Measurements from ENCODE around the gene OSBPL5. TPM values are rescaled to one million over a fixed set of nuclear protein-coding genes. Genes with fewer than 3 reads are reported as not detected.

OSBPL5 gene
- total RNA-seq, 1 experiment from 2014 or later, result 16.1 TPM

GRCh38 chr11:3132271-3132781 lies 32.8 kb downstream of the OSBPL5 start:
- Histone ChIP-seq H4K20me1 (ENCODE audit: control insufficient read depth, insufficient read depth, insufficient read length) (no peaks in the 10 kb centered on the region), H3K23ac (ENCODE audit: insufficient read length, low read depth, low read length) (no peak overlapping the region), H3K23me2 (ENCODE audit: insufficient read length, low read depth, low read length, poor library complexity, severe bottlenecking) (no peaks in the 10 kb centered on the region), H2AK5ac (ENCODE audit: insufficient read length, low read length) (no peak overlapping the region), H3K4ac (ENCODE audit: low read depth, low read length) (no peak overlapping the region), H4K91ac (ENCODE audit: insufficient read length, low read depth, low read length) (no peak overlapping the region), H2BK120ac (ENCODE audit: low read depth, low read length, poor library complexity, severe bottlenecking) (no peak overlapping the region), H3K9me3 (ENCODE audit: control insufficient read depth, low read depth, low read length) (no peaks in the 10 kb centered on the region), H3K27ac (ENCODE audit: insufficient read length, low read depth, low read length) (no peak overlapping the region), H3K4me1 (ENCODE audit: insufficient read depth, low read length) (no peaks in the 10 kb centered on the region; the same call in 1 of the 2 replicates), H3K56ac (ENCODE audit: insufficient read length, low read depth, low read length) (no peak overlapping the region), H3T11ph (ENCODE audit: low read length) (no peak overlapping the region), H3K79me1 (ENCODE audit: insufficient read depth, low read depth, low read length, poor library complexity, severe bottlenecking) (no peaks in the 10 kb centered on the region), H2BK5ac (ENCODE audit: insufficient read length, low read length) (no peak overlapping the region), H2AFZ (ENCODE audit: low read length) (no peak overlapping the region), H3K18ac (ENCODE audit: insufficient read length, low read depth, low read length) (no peak overlapping the region), H3K9ac (ENCODE audit: extremely low read depth, insufficient read length, low read length) (no peak overlapping the region), H4K8ac (replicated peaks; ENCODE audit: insufficient read length, low read depth, low read length) (no peak overlapping the region), H2BK12ac (ENCODE audit: insufficient read length, low read depth, low read length) (no peak overlapping the region), H3K27me3 (ENCODE audit: insufficient read depth, low read length) (no peaks in the 10 kb centered on the region), H3K14ac (ENCODE audit: insufficient read depth, low read length) (no peak overlapping the region; the same call in 1 of the 2 replicates), H4K5ac (ENCODE audit: insufficient read length, low read depth, low read length) (no peak overlapping the region), H2BK15ac (ENCODE audit: low read depth, low read length) (no peak overlapping the region), H2BK20ac (ENCODE audit: low read depth, low read length, poor library complexity, severe bottlenecking) (no peak overlapping the region), H3K79me2 (ENCODE audit: insufficient read depth, low read length) (no peaks in the 10 kb centered on the region), H3K4me2 (ENCODE audit: insufficient read depth, insufficient read length, low read length) (no peak overlapping the region)
- H3K4me1 Mint-ChIP-seq, result peaks cover 9 to 23% of the 10 kb centered on the region in 2 experiments
- no CpG with 5 or more reads among the region's 11 CpGs for WGBS (ENCODE audit: extremely low coverage, insufficient read length, low lambda C conversion rate)
- no peak for DNase-seq
- H3K36me3 Mint-ChIP-seq (ENCODE audit: insufficient read depth in 1 of 3, low read depth in 3 of 3), result no peaks in the 10 kb centered on the region; a peak in 1 of 7 replicates
- H3K27ac Mint-ChIP-seq, result peak overlapping the region in 1 of 3 experiments; percentile 82; a peak in 1 of 7 replicates
- H3K4me3 Mint-ChIP-seq, result no peak overlapping the region
- H3K27me3 Mint-ChIP-seq (ENCODE audit: low read depth), result no peaks in the 10 kb centered on the region; the same call in 1 of the 2 replicates
- no peak for TF ChIP-seq CTCF (conservative IDR thresholded peaks at IDR 0.05)
- no peaks in the 10 kb centered on the region for H3K9me3 Mint-ChIP-seq
